GM12872 (cell line): ENCODE data around the gene WNT8B.

ENCODE experiments used
- CTCF ChIP-seq: IDR thresholded peaks from 3 replicates; pipeline ENCODE4 v1.5.1; 2011; ENCODE audit warnings: low read depth, mild to moderate bottlenecking, low read length, moderate library complexity; ENCODE audit not compliant: insufficient read depth

The WNT8B gene

GRCh38 chr10:100508266-100508665, 45.5 kb downstream of the WNT8B start:
- TF ChIP-seq CTCF: no peak

- TF ChIP-seq CTCF: peak; percentile 64; the same call in 2 of the 3 replicates
Measured at GRCh38 chr10:100508691-100509150, 45.9 kb downstream of the WNT8B start.

GRCh38 chr10:100509241-100509840, 46.5 kb downstream of the WNT8B start:
- TF ChIP-seq CTCF: no peak

- TF ChIP-seq CTCF: 0 out of 3 replicates have a peak, but pooled peaks have one; percentile 4
Measured at GRCh38 chr10:100510533-100511308, 47.9 kb downstream of the WNT8B start.

- no peak for TF ChIP-seq CTCF
Measured at GRCh38 chr10:100515612-100516011, 52.8 kb downstream of the WNT8B start.

- TF ChIP-seq CTCF: peak; percentile 11; the same call in 1 of the 3 replicates
Measured at GRCh38 chr10:100516847-100517246, 54.0 kb downstream of the WNT8B start.

- TF ChIP-seq CTCF: peak; percentile 67
Measured at GRCh38 chr10:100518761-100519241, 56.0 kb downstream of the WNT8B start.
